ENCODE results near the gene FIBP.

- no peak for TF ChIP-seq CTCF (IDR thresholded peaks at IDR 0.05)
- TF ChIP-seq POLR2A (IDR thresholded peaks at IDR 0.05): no peak
These were observed 4.5 kb upstream of the FIBP start for GRCh38 chr11:65892661-65893317.

Data from lower leg skin (tissue), 3 donors.